Activated T-helper 1 cell treated with anti-CD3 and anti-CD28 coated beads, Interleukin-2, amount 50 U/mL, for 16 hours (primary cell): ENCODE results near the gene STK39.

Experiments
- DNase-seq, 2 donors: peaks; one replicate each; pipeline ENCODE4 v3.0.0-alpha.2; 2020; ENCODE audit warnings: low read depth in 1 of 2, low spot score in 1 of 2

STK39 gene

GRCh38 chr2:168165985-168166901 lies 81.2 kb downstream of the STK39 start:
- DNase-seq = no peak

GRCh38 chr2:168165397-168165796 lies 82.0 kb downstream of the STK39 start:
- no peak for DNase-seq

- DNase-seq = no peak
Observed at GRCh38 chr2:168160897-168161296, 86.5 kb downstream of the STK39 start.

DNA sequence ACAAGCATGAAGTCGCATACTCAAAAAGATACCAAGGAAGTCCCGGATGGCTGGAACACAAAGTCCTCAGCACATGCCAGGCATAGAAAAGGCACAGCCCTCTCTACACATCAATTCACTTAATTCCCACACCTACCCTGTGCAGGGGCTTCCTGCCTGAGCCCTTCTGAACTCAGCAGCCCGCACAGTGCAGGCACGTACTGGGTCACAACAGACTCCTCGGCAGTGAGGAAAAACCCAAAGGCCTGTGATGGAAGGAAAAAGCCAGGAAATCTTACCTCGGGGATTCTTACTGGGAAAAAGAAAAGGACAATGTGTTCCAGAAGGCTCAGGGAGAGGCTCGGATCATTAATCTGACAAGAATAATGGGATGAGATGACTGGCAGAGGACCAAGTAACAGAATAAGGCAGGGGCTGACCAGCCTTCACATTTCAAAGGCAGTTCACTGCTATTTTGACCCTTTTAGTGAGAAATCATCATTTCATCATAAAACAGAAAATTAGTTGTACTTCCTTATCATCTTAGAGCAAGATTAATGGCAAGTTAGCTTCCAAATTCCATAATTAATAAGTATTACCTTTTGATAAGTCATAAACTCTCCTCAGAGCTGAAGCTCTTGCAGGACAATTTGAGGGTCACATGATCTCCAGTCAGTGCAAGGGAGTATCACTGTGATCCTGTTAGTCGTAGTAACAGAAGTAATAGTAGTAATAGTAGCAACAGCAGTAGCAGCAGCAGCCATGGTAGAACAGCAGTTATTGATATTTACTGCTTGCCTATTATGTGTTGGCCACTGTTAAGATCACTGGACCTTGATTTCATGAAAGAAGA lies 87.4 kb downstream of the STK39 start:
- DNase-seq = no peak

GRCh38 chr2:168158586-168158985 lies 88.8 kb downstream of the STK39 start:
- no peak for DNase-seq

- no peak for DNase-seq
Observed at GRCh38 chr2:168157926-168158325, 89.5 kb downstream of the STK39 start.

DNA sequence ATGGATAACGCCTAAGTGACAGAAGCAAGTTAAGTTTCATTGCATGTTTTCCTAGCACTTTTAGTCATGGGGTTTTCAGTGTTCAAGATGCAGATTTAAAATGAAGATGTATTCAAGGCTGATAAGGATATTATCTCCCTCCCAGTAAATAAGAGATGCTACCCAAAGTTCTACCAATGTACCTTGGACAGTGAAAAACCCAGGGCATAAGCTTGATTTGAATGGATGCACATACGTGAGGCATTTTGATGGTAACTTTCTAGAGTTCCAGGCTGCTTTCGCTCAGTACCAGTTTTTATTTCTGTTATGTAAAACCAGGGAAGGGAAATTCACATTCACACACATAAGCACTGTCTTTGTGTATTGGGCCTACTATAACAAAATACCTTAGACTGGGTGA lies 90.3 kb downstream of the STK39 start:
- no peak for DNase-seq

DNA sequence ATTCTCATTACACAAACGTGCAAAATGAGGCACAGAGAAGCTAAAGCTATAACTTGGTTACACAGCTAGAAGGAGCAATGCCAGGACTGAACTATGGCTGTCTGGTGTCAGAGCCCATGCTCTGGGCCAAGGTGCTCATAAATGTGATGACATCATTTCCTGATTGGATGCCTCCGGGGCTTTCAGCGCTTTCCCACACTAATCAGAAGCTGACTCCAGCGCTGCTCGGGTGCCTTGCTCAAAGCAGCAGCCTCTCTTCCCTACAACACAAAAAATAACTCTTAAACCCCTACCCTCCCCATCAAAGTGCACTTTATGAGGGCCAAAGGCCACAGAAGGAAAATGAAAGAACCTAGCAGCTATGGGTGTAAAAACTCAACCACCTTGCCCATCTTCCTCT lies 90.7 kb downstream of the STK39 start:
- DNase-seq = no peak

- DNase-seq = no peak
Observed at GRCh38 chr2:168155680-168156079, 91.7 kb downstream of the STK39 start.

- DNase-seq = no peak
Observed at GRCh38 chr2:168155046-168155445, 92.3 kb downstream of the STK39 start.

GRCh38 chr2:168152902-168153530 lies 94.4 kb downstream of the STK39 start:
- DNase-seq = no peak

- no peak for DNase-seq
Observed at GRCh38 chr2:168149986-168150385, 97.4 kb downstream of the STK39 start.

DNA sequence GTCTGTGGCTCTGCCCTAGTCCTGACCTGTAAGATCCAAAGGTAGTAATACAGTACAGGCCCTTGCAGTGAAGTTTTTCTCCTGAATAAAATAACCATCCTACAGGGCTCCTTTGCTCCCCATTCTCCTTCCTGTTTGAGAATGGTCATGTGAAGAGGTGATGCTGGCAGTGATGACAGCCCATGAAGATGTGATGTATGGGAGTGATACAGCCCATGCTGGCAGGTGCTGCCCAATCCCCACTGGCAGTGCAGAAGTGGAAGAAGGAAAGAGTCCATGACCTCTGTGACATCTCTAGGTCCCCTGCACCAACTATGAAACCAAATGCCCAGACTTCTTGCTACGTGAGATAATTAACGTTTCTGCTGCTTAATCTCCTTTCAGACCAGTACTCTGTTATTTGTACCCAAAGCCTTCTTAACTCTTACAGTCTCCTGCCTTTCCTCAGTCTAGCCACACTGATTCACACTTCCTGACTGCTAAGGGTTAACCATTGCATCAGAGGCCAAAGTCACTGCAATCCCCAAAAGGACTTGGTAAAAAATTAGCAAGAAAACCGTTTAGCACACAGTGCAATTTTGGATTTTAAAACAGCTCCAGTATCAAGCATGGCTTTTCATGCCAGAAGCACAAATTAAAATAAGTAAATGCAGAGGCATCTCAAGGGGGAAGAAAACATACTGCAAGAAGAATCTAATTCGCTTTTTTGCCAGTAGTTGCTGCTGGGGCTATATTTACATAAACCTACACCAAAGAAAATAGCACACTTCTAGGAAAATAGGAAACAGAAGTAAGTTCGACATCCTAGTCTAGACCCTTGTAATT lies 98.0 kb downstream of the STK39 start:
- DNase-seq = no peak

DNA sequence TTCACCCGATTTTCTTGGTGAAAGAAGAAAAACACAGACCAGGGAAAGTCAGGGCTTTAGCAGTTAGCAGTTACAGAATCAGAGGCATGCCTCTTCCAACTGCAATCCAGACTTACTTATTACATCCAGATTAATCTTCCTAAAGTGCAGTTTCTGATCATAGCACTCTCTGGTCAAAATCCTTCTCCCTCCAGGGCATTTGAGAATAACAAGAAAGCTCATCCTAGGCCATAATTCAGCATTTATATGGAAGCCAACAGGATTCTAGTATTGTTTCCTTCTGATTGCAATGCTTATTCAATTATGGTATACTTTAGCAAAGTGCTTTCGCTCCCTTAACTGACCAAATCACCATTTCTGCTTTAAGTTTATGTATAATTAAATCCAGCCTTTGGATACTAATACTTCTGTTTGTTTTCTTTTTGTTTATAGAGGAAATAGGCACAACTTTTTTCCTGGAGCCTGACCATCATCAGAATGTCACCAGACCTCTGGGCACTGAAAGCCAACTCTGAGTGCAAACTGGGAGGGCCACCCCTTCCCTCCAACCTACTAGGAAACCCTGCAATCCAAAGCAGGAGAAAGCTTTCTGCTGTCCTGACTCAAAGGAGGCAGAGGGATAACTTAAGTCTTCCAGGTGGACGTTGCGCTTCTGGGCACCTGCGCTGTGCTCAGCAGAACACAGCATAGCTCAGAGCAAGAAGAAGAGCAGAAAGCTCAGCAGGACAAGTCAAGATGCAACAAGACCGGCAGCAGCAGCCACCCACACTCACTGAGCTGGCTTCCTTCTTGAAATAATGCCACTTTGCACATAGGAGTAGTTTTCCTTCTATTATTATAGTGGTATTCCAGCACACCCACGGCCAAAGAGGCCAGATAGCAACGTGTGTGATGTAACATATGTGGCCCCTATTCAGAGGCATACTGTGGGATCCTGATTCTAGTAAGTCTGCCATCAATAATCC lies 99.3 kb downstream of the STK39 start:
- no peak for DNase-seq

GRCh38 chr2:168146892-168147810 lies 100.2 kb downstream of the STK39 start:
- DNase-seq = no peak

GRCh38 chr2:168145426-168146310 lies 101.7 kb downstream of the STK39 start:
- DNase-seq = no peak

DNA sequence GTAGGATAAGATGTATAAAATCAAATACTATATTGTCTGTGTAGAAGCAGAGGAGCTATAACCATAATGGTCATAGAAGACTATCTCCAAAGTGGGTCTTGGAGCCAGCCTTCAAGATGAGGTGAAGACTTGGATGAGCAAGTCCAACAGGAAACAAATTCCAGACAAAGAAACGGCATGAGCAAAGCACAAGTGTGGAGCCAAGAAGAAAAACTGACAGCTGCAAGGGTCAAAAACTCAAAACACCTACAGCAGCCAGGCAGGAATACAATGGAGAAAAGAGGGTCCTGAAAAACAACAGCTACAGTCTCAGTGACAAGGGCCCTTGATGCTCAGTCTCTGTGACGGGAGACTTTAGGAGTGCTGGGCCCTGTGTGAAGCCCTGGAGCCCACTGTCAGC lies 102.4 kb downstream of the STK39 start:
- DNase-seq = no peak

- DNase-seq = no peak
Observed at GRCh38 chr2:168143813-168144212, 103.6 kb downstream of the STK39 start.
